Activated CD8-positive, alpha-beta T cell treated with anti-CD3 and anti-CD28 coated beads for 36 hours (primary cell): ENCODE measurements around the gene MEF2A. TPM values are rescaled to one million over a fixed set of nuclear protein-coding genes. Genes with fewer than 3 reads are reported as not detected.
A peak's percentile ranks its signal among the peaks of the same experiment; 100 is the strongest.

ENCODE experiments used
- ATAC-seq: fragments of 200-7000 bp; cut with Tn5 transposase; one replicate; pipeline ENCODE4 v1.10.0; 2021; ENCODE audit warnings: mild to moderate bottlenecking, moderate library complexity
- CTCF ChIA-PET: fragments of 350-600 bp; sonication (Branson Sonifier 250); formaldehyde crosslinking; loops from one replicate; lab custom pipeline; 2021; ENCODE audit warnings: antibody characterized with exemption; lab: Charles Lee
- POLR2A ChIA-PET: fragments of 350-600 bp; sonication (Branson Sonifier 250); formaldehyde crosslinking; loops from one replicate; lab custom pipeline; 2021; ENCODE audit warnings: antibody characterized with exemption; lab: Charles Lee
- DNase-seq: peaks from one replicate; pipeline ENCODE4 v3.0.0-alpha.2; 2020
- H3K27ac Mint-ChIP-seq: one replicate; pipeline ENCODE4 v1.8.0; 2021; ENCODE audit warnings: mild to moderate bottlenecking, mixed read lengths
- H3K27me3 Mint-ChIP-seq: one replicate; pipeline ENCODE4 v1.8.0; 2021; ENCODE audit warnings: mixed read lengths
- H3K36me3 Mint-ChIP-seq: one replicate; pipeline ENCODE4 v1.8.0; 2021; ENCODE audit warnings: low read depth, mixed read lengths
- H3K4me1 Mint-ChIP-seq: one replicate; pipeline ENCODE4 v1.8.0; 2021; ENCODE audit warnings: low read depth, mixed read lengths
- H3K4me3 Mint-ChIP-seq: one replicate; pipeline ENCODE4 v1.8.0; 2021; ENCODE audit warnings: mild to moderate bottlenecking, moderate library complexity, mixed read lengths
- H3K9me3 Mint-ChIP-seq: one replicate; pipeline ENCODE4 v1.8.0; 2021; ENCODE audit warnings: mixed read lengths
- intact Hi-C: fragments of 100-400 bp; cut with micrococcal nuclease; formaldehyde crosslinking; loops from one replicate; pipeline ENCODE4 v1.10.0; 2022
- total RNA-seq, 2 experiments: library from RNA; stranded (reverse); gene quantifications; one replicate each; pipeline ENCODE4 v1.2.3, GENCODE V29; 2021
- TF ChIP-seq, protein P1 (sequence below): fragments of 200-600 bp; IDR thresholded peaks from one replicate; pipeline ENCODE4 v1.8.0; 2022; ENCODE audit warnings: antibody characterized with exemption, mild to moderate bottlenecking

Gene MEF2A
- total RNA-seq, 2 experiments from 2014 or later, result 16.4 to 17.6 TPM

DNA sequence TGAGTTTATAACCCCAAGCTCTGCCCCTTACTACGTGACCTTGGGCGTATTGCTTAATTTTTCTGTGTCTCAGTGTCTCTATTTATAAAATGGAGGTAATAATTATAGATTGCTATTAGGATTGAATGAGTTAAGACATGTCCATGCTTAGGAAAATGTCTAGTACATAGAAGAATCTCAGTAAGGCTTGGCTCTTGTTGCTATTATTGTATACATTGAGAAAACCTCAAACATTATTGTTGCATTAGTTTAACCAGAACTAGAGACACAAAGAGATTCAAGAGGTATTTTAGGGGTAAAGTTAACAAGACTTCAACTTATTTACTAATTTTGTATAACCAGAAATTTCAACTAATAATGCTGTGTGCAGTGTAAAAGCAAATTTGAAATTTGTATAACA, 66.7 kb downstream of the MEF2A start:
- H3K4me1 Mint-ChIP-seq, result peaks cover 22% of the 10 kb centered on the region
- peaks cover 7% of the 10 kb centered on the region for H3K9me3 Mint-ChIP-seq
- ATAC-seq, result no peak
- ChIA-PET POLR2A (no interaction called here), CTCF (no interaction called here)
- intact Hi-C loops, result no loop called here
- TF ChIP-seq, protein P1, sequence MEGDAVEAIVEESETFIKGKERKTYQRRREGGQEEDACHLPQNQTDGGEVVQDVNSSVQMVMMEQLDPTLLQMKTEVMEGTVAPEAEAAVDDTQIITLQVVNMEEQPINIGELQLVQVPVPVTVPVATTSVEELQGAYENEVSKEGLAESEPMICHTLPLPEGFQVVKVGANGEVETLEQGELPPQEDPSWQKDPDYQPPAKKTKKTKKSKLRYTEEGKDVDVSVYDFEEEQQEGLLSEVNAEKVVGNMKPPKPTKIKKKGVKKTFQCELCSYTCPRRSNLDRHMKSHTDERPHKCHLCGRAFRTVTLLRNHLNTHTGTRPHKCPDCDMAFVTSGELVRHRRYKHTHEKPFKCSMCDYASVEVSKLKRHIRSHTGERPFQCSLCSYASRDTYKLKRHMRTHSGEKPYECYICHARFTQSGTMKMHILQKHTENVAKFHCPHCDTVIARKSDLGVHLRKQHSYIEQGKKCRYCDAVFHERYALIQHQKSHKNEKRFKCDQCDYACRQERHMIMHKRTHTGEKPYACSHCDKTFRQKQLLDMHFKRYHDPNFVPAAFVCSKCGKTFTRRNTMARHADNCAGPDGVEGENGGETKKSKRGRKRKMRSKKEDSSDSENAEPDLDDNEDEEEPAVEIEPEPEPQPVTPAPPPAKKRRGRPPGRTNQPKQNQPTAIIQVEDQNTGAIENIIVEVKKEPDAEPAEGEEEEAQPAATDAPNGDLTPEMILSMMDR, result no peak
- H3K4me3 Mint-ChIP-seq, result no peak overlapping the region
- H3K36me3 Mint-ChIP-seq, result peaks cover 35% of the 10 kb centered on the region
- no peaks in the 10 kb centered on the region for H3K27me3 Mint-ChIP-seq
- no peak overlapping the region for H3K27ac Mint-ChIP-seq
- DNase-seq, result no peak

DNA sequence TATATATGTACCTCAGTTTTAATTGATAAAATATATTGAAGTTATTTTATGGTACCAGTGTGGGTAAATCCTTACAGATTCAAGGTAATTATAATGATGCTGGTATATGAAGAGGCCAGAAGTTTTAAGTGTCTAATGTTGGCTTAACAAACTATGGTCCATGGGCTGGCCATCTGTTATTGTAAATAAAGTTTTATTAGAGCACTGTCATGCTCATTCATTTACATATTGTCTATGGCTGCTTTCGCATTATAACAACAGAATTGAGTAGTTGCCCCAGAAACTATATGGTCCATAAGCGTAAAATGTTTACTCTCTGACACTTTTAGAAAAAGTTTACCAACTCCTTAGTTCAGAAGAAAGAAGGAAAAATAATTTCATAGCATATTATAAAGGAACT, 67.9 kb downstream of the MEF2A start:
- H3K36me3 Mint-ChIP-seq, result peaks cover 42% of the 10 kb centered on the region
- peaks cover 7% of the 10 kb centered on the region for H3K9me3 Mint-ChIP-seq
- CTCF ChIA-PET, result no interaction called here
- H3K4me3 Mint-ChIP-seq, result no peak overlapping the region
- no peaks in the 10 kb centered on the region for H3K27me3 Mint-ChIP-seq
- POLR2A ChIA-PET, result no interaction called here
- TF ChIP-seq, protein P1, result no peak
- intact Hi-C loops, result no loop called here
- H3K27ac Mint-ChIP-seq, result no peak overlapping the region
- DNase-seq, result no peak
- no peak for ATAC-seq
- peaks cover 28% of the 10 kb centered on the region for H3K4me1 Mint-ChIP-seq

DNA sequence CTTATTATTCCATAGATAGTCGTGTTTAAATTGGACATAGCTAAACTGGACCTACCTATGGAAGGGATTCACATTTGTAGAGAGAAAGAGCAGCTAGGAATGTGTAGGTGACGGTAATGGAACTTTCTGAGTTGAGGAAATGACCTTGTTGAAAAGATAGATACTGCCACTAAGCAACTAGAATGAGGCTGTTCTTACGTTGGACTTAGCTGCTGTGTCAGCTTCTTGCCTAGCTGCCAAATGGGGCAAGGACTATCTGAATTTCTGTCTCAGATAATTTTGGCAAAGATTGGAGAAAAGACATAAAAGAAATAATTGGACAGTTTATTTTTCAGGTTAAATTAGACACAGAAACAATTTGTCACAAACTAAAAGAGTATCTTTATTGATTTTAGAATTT, 68.8 kb downstream of the MEF2A start:
- ChIA-PET CTCF (no interaction called here), POLR2A (no interaction called here)
- Mint-ChIP-seq H3K36me3 (peaks cover 42% of the 10 kb centered on the region), H3K9me3 (peaks cover 7% of the 10 kb centered on the region), H3K4me1 (peaks cover 34% of the 10 kb centered on the region), H3K27ac (no peak overlapping the region), H3K4me3 (no peak overlapping the region), H3K27me3 (no peaks in the 10 kb centered on the region)
- DNase-seq (no peak), ATAC-seq (no peak)
- intact Hi-C loops, result no loop called here
- TF ChIP-seq, protein P1, result no peak

DNA sequence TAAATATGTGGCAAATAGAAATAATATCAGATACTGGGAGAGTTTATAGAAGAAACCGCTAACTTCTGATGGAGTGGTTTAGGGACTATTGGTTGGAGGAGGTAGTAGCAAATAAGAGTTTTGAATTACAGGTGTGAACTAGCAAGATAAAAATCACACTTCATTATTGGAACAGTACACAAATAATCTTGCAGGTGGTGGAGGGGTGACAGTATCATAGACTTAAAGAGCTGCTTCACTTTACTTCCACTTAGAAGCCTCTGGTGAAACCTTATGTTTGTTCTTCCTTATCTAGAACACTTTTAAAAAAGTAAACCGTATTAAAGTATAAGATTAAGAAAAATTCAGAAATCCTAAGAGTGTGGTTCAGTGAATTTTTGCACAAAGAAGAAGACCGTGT, 69.4 kb downstream of the MEF2A start:
- Mint-ChIP-seq H3K4me1 (peaks cover 35% of the 10 kb centered on the region), H3K4me3 (no peak overlapping the region), H3K27me3 (no peaks in the 10 kb centered on the region), H3K9me3 (peaks cover 7% of the 10 kb centered on the region), H3K36me3 (peaks cover 41% of the 10 kb centered on the region), H3K27ac (no peak overlapping the region)
- TF ChIP-seq, protein P1, result no peak
- POLR2A ChIA-PET, result no interaction called here
- CTCF ChIA-PET, result no interaction called here
- DNase-seq (no peak), ATAC-seq (no peak)
- intact Hi-C loops, result no loop called here

DNA sequence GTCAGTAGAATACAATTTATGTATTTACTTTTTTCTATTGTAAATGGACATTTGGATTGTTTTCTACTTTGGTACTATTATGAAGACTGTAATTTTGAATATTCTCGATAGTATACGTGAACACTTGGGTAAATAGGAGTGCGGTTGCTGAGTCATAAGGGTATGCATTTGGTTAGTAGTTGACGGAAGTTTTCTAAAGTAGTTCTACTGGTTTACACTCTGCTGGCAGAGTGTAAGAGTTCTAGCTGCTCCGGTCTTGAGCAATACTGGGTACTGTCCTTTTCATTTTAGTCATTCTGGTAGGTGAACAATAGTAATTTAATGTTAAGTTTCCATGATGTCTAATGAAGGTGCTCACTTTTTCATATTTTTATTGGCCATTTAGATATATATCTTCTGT, 70.0 kb downstream of the MEF2A start:
- ATAC-seq (peak; percentile 53), DNase-seq (no peak)
- TF ChIP-seq, protein P1, result no peak
- H3K4me1 Mint-ChIP-seq, result peaks cover 30% of the 10 kb centered on the region
- intact Hi-C loops, result no loop called here
- ChIA-PET POLR2A (no interaction called here), CTCF (no interaction called here)
- H3K4me3 Mint-ChIP-seq, result no peak overlapping the region
- H3K9me3 Mint-ChIP-seq, result peaks cover 7% of the 10 kb centered on the region
- peaks cover 43% of the 10 kb centered on the region for H3K36me3 Mint-ChIP-seq
- no peaks in the 10 kb centered on the region for H3K27me3 Mint-ChIP-seq
- no peak overlapping the region for H3K27ac Mint-ChIP-seq
